PFSK-1 (cell line): ENCODE data around the gene COG7.
A peak's percentile ranks its signal among the peaks of the same experiment; 100 is the strongest.

Experiments
- FOXP2 ChIP-seq: optimal IDR thresholded peaks from 2 replicates; pipeline ENCODE3; 2011; ENCODE audit warnings: borderline replicate concordance, control low read depth, inconsistent platforms; ENCODE audit not compliant: insufficient read depth; ENCODE audit errors: extremely low read length, extremely low read depth
- POLR2AphosphoS5 ChIP-seq: IDR thresholded peaks from 2 replicates; pipeline ENCODE4 v1.6.1; 2012; ENCODE audit warnings: low read depth, mild to moderate bottlenecking, control low read depth, low read length, moderate library complexity
- SIN3A ChIP-seq: IDR thresholded peaks from 2 replicates; pipeline ENCODE4 v1.6.1; 2012; ENCODE audit warnings: mild to moderate bottlenecking, low read length, moderate library complexity, borderline replicate concordance; ENCODE audit not compliant: insufficient read depth
- TAF1 ChIP-seq: IDR thresholded peaks from 2 replicates; pipeline ENCODE4 v1.6.1; 2012; ENCODE audit warnings: low read length, control low read depth, borderline replicate concordance; ENCODE audit not compliant: insufficient read depth
- TF ChIP-seq, protein P1 (sequence below), 2 experiments: IDR thresholded peaks; 2 replicates each; pipeline versions ENCODE4 v1.6.1 to v1.8.0; 2011 to 2012; ENCODE audit warnings: low read depth in 2 of 2, low read length in 2 of 2, control low read depth in 1 of 2, inconsistent platforms in 1 of 2, mild to moderate bottlenecking in 1 of 2, moderate library complexity in 1 of 2; ENCODE audit not compliant: insufficient read depth in 1 of 2

Gene COG7

DNA sequence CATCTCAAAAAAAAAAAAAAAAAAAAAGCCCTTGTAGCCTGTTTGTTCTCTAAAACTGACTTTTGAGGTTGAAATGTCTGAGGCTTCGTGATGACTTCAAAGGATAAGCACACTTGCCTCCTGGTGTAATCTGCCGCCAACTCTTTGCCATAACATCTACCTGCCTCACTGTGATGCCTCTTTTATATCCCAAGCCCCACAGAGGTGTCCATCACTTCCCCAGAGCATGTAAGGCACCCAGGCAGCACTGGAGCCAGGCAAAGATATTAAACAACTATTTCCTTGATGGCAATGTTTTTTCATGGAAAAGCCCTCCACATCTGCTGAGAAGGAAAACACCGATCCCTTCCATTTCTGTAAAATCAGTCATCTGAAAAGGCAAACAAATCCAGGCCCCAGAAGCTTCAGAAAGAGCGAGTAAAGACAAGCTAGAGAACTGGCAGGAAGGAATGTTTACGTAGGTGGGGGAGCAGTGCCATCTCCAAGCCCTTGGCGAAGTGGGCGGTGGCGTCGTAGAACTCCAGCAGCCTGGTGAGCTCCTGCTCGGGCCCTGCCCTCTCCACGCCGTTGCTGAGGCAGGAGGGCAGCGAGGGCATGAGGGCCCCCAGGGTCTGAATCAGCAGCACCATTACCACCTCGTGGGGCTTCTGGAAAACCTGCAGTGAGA lies 28.6 kb downstream of the COG7 start:
- TF ChIP-seq SIN3A (no peak), TAF1 (no peak), POLR2AphosphoS5 (no peak), FOXP2 (no peak)
- TF ChIP-seq, protein P1, sequence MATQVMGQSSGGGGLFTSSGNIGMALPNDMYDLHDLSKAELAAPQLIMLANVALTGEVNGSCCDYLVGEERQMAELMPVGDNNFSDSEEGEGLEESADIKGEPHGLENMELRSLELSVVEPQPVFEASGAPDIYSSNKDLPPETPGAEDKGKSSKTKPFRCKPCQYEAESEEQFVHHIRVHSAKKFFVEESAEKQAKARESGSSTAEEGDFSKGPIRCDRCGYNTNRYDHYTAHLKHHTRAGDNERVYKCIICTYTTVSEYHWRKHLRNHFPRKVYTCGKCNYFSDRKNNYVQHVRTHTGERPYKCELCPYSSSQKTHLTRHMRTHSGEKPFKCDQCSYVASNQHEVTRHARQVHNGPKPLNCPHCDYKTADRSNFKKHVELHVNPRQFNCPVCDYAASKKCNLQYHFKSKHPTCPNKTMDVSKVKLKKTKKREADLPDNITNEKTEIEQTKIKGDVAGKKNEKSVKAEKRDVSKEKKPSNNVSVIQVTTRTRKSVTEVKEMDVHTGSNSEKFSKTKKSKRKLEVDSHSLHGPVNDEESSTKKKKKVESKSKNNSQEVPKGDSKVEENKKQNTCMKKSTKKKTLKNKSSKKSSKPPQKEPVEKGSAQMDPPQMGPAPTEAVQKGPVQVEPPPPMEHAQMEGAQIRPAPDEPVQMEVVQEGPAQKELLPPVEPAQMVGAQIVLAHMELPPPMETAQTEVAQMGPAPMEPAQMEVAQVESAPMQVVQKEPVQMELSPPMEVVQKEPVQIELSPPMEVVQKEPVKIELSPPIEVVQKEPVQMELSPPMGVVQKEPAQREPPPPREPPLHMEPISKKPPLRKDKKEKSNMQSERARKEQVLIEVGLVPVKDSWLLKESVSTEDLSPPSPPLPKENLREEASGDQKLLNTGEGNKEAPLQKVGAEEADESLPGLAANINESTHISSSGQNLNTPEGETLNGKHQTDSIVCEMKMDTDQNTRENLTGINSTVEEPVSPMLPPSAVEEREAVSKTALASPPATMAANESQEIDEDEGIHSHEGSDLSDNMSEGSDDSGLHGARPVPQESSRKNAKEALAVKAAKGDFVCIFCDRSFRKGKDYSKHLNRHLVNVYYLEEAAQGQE (IDR thresholded peaks at IDR 0.05; ENCODE audit: insufficient read depth in 1 of 2, low read depth in 2 of 2, low read length in 2 of 2): no peak

DNA sequence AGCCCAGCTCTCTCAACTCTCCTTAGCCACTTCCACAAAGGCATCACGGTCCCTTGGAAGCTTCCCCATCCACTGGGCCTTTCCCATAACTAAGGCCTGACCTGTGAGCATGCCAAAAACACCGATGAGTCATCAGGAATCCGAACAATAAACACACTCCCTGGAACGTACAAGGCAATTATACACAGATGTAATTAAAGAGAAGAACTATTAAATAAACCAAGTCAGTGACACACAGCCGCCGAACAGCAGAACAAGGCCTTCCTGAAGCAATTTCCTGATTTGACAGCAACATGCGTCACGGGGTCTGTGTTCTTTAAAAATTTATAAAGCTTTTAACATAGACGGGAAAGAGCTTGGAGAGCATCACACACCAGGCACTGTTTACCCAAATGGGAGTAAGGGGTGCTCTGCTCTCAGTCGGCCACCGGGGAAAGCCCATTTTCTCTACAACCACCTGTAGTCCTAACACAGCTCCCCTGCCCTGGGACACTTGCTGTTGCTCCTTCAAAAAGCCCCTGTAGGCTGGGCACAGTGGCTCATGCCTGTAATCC lies 29.4 kb downstream of the COG7 start:
- TF ChIP-seq, protein P1 (IDR thresholded peaks at IDR 0.05; ENCODE audit: insufficient read depth in 1 of 2, low read depth in 2 of 2, low read length in 2 of 2): 0 out of 4 replicates have a peak, but pooled peaks of 1 of the 2 experiments have one; percentile 54
- TF ChIP-seq SIN3A (no peak), TAF1 (no peak), FOXP2 (peak; percentile 33), POLR2AphosphoS5 (no peak)

DNA sequence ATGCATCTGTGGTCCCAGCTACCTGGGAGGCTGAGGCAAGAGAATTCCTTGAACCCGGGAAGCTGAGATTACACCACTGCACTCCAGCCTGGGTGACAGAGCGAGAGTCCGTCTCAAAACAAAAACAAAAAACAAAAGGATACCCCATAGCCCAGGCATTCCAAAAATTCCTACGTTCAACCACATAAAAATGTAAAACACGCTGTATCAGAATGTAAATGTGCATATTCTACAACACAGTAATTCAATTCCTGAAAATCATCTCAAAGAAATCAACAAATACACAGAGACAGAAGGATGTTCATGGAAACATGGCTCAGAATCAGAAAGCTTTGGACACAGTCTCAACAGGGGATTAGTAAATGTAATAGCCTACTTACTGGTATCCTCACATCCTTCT lies 33.0 kb downstream of the COG7 start:
- TF ChIP-seq, protein P1 (IDR thresholded peaks at IDR 0.05; ENCODE audit: insufficient read depth in 1 of 2, low read depth in 2 of 2, low read length in 2 of 2): no peak
- no peak for TF ChIP-seq TAF1
- no peak for TF ChIP-seq FOXP2
- TF ChIP-seq POLR2AphosphoS5: no peak
- no peak for TF ChIP-seq SIN3A

DNA sequence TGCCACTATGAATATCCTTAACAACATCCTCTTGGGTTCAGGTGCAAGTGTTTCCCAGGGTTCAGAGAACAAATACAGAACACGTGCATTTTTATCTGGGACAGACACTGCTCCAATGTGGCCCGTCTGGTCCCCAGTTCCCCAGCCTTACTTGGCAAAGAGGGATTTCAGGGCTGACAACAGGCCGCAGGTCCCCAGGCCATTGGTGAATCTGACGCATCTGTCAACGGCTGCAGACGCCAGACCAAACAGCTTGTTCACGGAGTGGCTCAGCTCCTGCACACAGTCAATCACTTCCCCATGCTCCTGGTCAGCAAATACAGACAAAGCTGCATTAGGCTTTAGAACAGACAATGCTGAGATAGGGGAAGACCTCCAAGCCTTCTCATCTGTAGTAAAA lies 36.2 kb downstream of the COG7 start:
- TF ChIP-seq, protein P1 (IDR thresholded peaks at IDR 0.05; ENCODE audit: insufficient read depth in 1 of 2, low read depth in 2 of 2, low read length in 2 of 2): no peak
- TF ChIP-seq SIN3A (no peak), POLR2AphosphoS5 (no peak), FOXP2 (no peak), TAF1 (no peak)

DNA sequence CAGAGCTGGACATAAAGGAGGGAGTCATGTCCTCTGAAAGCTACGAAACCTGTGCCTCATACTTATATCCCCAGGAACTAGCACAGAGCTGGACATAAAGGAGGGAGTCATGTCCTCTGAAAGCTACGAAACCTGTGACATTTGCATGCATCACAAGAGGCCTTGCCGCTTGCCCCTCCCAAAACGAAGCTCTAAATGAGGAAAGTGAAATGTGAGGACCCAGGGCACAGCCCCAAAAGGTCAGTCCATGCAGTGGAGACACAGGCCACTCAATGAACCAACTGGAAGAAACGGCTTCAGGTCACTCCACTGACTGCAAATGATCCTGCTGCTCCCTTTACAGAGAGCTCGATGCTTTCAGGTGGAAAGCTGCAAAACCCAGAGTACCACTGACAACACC lies 38.3 kb downstream of the COG7 start:
- TF ChIP-seq, protein P1 (IDR thresholded peaks at IDR 0.05; ENCODE audit: insufficient read depth in 1 of 2, low read depth in 2 of 2, low read length in 2 of 2): no peak
